HG02970 (cell line): ENCODE measurements around the gene GRPEL1.
"Not testable (repeated sequence)": the region's sequence is repeated elsewhere in the genome, so short reads cannot be mapped to it uniquely, and the experiment has no call there.

Source experiments
- ATAC-seq: cut with Tn5 transposase; IDR thresholded peaks from one replicate; pipeline ENCODE4 v1.9.1; 2021; ENCODE audit warnings: mild to moderate bottlenecking, moderate library complexity, moderate number of reproducible peaks; ENCODE audit not compliant: unreplicated experiment, low FRiP score

Gene GRPEL1

GRCh38 chr4:7067452-7068278 lies at the start of gene GRPEL1:
Gene GRPEL1 (minus strand): TSS chr4:7068064. CDS start chr4:7068032, 32 bp downstream.
- peak; percentile 92 for ATAC-seq

GRCh38 chr4:7116705-7117104 lies 48.8 kb upstream of the GRPEL1 start:
- no peak for ATAC-seq

GRCh38 chr4:7115557-7116340 lies 47.9 kb upstream of the GRPEL1 start:
- no peak for ATAC-seq

- no peak for ATAC-seq
Measured at GRCh38 chr4:7112656-7113055, 44.8 kb upstream of the GRPEL1 start.

- no peak for ATAC-seq
Measured at GRCh38 chr4:7111441-7111840, 43.6 kb upstream of the GRPEL1 start.

- no peak for ATAC-seq
Measured at GRCh38 chr4:7110546-7110945, 42.7 kb upstream of the GRPEL1 start.

- ATAC-seq, result no peak
Measured at GRCh38 chr4:7109169-7109568, 41.3 kb upstream of the GRPEL1 start.

- ATAC-seq, result no peak
Measured at GRCh38 chr4:7108660-7109059, 40.8 kb upstream of the GRPEL1 start.

GRCh38 chr4:7108046-7108625 lies 40.3 kb upstream of the GRPEL1 start:
- ATAC-seq, result no peak

GRCh38 chr4:7107166-7107905 lies 39.5 kb upstream of the GRPEL1 start:
- ATAC-seq, result no peak

GRCh38 chr4:7105276-7105675 lies 37.4 kb upstream of the GRPEL1 start:
- no peak for ATAC-seq

GRCh38 chr4:7104366-7105031 lies 36.6 kb upstream of the GRPEL1 start:
- no peak for ATAC-seq

GRCh38 chr4:7103607-7104365 lies 35.9 kb upstream of the GRPEL1 start:
- ATAC-seq, result no peak

GRCh38 chr4:7103031-7103606 lies 35.3 kb upstream of the GRPEL1 start:
- peak; percentile 73 for ATAC-seq

- not testable (repeated sequence) for ATAC-seq
Measured at GRCh38 chr4:7102516-7102909, 34.6 kb upstream of the GRPEL1 start.

GRCh38 chr4:7101692-7102515 lies 34.0 kb upstream of the GRPEL1 start:
- ATAC-seq, result no peak

GRCh38 chr4:7096236-7096635 lies 28.4 kb upstream of the GRPEL1 start:
- no peak for ATAC-seq

- ATAC-seq, result no peak
Measured at GRCh38 chr4:7095611-7096155, 27.8 kb upstream of the GRPEL1 start.
